Naive thymus-derived CD4-positive, alpha-beta T cell (primary cell): Measurements from ENCODE around the gene DCT. TPM values are rescaled to one million over a fixed set of nuclear protein-coding genes. Genes with fewer than 3 reads are reported as not detected.
A peak's percentile ranks its signal among the peaks of the same experiment; 100 is the strongest.

Experiments used
- ATAC-seq: fragments of 150-1000 bp; cut with Tn5 transposase; 2 replicates; pipeline ENCODE4 v1.10.0; 2021; ENCODE audit warnings: mild to moderate bottlenecking, moderate library complexity
- CTCF ChIA-PET: fragments of 350-600 bp; sonication (Branson Sonifier 250); formaldehyde crosslinking; loops from one replicate; lab custom pipeline; 2021; ENCODE audit warnings: antibody characterized with exemption; lab: Charles Lee
- POLR2A ChIA-PET: fragments of 350-600 bp; sonication (Branson Sonifier 250); formaldehyde crosslinking; loops from one replicate; lab custom pipeline; 2021; ENCODE audit warnings: antibody characterized with exemption, inconsistent platforms; lab: Charles Lee
- DNase-seq, 9 donors: peaks; one replicate each; pipeline versions ENCODE4 v3.0.0 to v3.0.0-alpha.2; 2020 to 2022; ENCODE audit warnings: mixed read lengths in 1 of 9
- H3K27ac ChIP-seq: one replicate; pipeline ENCODE4 v1.7.0; 2013; ENCODE audit warnings: mild to moderate bottlenecking, low read depth, low read length, moderate library complexity
- H3K27me3 ChIP-seq, 2 donors: one replicate each; pipeline ENCODE4 v1.7.0; 2013; ENCODE audit warnings: low read length in 2 of 2, mild to moderate bottlenecking in 2 of 2, moderate library complexity in 2 of 2; ENCODE audit not compliant: control insufficient read depth in 2 of 2, insufficient read depth in 2 of 2
- H3K36me3 ChIP-seq, 3 experiments: 1 replicate in 2 of 3; 2 replicates in 1 of 3; pipeline ENCODE4 v1.7.0; 2013; ENCODE audit warnings: low read length in 3 of 3, mild to moderate bottlenecking in 3 of 3, moderate library complexity in 1 of 3; ENCODE audit not compliant: insufficient read depth in 3 of 3, control insufficient read depth in 2 of 3
- H3K4me1 ChIP-seq, 2 donors: one replicate each; pipeline ENCODE4 v1.7.0; 2013; ENCODE audit warnings: low read length in 2 of 2, mild to moderate bottlenecking in 2 of 2, moderate library complexity in 1 of 2; ENCODE audit not compliant: control insufficient read depth in 2 of 2, insufficient read depth in 2 of 2
- H3K4me3 ChIP-seq: 2 replicates; pipeline ENCODE4 v1.7.0; 2013; ENCODE audit warnings: mild to moderate bottlenecking, low read length
- H3K9me3 ChIP-seq, 3 experiments: 1 replicate in 2 of 3; 2 replicates in 1 of 3; pipeline ENCODE4 v1.7.0; 2013; ENCODE audit warnings: low read length in 3 of 3; ENCODE audit not compliant: control insufficient read depth in 2 of 3
- H3K27ac Mint-ChIP-seq, 9 donors: one replicate each; pipeline ENCODE4 v1.8.0; 2020 to 2022; ENCODE audit warnings: mixed read lengths in 9 of 9, mild to moderate bottlenecking in 8 of 9, moderate library complexity in 5 of 9, inconsistent platforms in 2 of 9
- H3K27me3 Mint-ChIP-seq, 5 donors: one replicate each; pipeline ENCODE4 v1.8.0; 2021 to 2022; ENCODE audit warnings: mixed read lengths in 5 of 5, mild to moderate bottlenecking in 1 of 5
- H3K36me3 Mint-ChIP-seq, 5 donors: one replicate each; pipeline ENCODE4 v1.8.0; 2020 to 2022; ENCODE audit warnings: mixed read lengths in 5 of 5, mild to moderate bottlenecking in 3 of 5, inconsistent platforms in 1 of 5
- H3K4me1 Mint-ChIP-seq, 7 donors: one replicate each; pipeline ENCODE4 v1.8.0; 2020 to 2022; ENCODE audit warnings: mixed read lengths in 7 of 7, mild to moderate bottlenecking in 3 of 7, inconsistent platforms in 1 of 7
- H3K4me3 Mint-ChIP-seq, 10 donors: one replicate each; pipeline ENCODE4 v1.8.0; 2020 to 2022; ENCODE audit warnings: mild to moderate bottlenecking in 10 of 10, mixed read lengths in 10 of 10, moderate library complexity in 6 of 10, inconsistent platforms in 2 of 10
- H3K9me3 Mint-ChIP-seq, 11 donors: one replicate each; pipeline ENCODE4 v1.8.0; 2020 to 2022; ENCODE audit warnings: mixed read lengths in 11 of 11, mild to moderate bottlenecking in 4 of 11, inconsistent platforms in 1 of 11, moderate library complexity in 1 of 11
- intact Hi-C, 2 donors: fragments of 100-400 bp; cut with micrococcal nuclease; formaldehyde crosslinking; loops; one replicate each; pipeline ENCODE4 v1.15.1; 2023
- polyA plus RNA-seq, 2 donors: library from polyadenylated mRNA; unstranded; fragments of 300-500 nt; fragmentation: Illumina TruSeq; gene quantifications; one replicate each; pipeline ENCODE4 v1.2.3, GENCODE V29; 2021
- total RNA-seq, 6 experiments: library from RNA in 5 of 6; stranded (reverse) in 5 of 6; gene quantifications; 1 replicate in 5 of 6; 2 replicates in 1 of 6; pipeline ENCODE4 v1.2.3 and lab custom pipeline; 2021 to 2026

Gene DCT
- total and polyA plus RNA-seq, 7 experiments from 2014 or later = 0.19 to 1.9 (median 0.68) TPM; not detected in 1

DNA sequence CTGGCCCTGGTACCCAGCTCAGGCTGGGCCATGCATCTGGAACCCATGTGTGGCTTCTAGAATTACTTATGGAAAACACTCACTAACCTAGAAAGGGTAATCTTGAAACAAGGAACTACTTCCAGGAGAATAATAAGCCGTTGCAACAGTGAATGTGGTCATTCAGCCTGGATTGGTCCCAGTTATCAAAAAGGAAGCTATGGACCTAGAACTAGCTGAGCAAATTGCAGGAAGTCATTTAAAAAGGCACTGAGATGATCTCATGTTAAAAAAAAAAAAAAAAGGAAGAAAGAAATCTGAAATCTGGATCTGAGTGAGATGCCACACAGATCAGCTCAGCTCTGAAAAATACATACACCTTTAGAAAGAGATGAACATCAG is 59.6 kb downstream of the DCT start:
- Mint-ChIP-seq H3K36me3 (peaks cover 8 to 21% (median 12%) of the 10 kb centered on the region in 5 donors), H3K9me3 (peaks cover 7 to 53% (median 22%) of the 10 kb centered on the region in 11 donors), H3K27me3 (peaks cover 0 to 14% (median 2%) of the 10 kb centered on the region in 5 donors), H3K4me1 (peaks cover 9 to 29% (median 27%) of the 10 kb centered on the region in 7 donors), H3K27ac (peak overlapping the region in 4 of 9 donors; percentile 5 to 91 (median 48)), H3K4me3 (peak overlapping the region in 3 of 10 donors; percentile 3 to 73 (median 10))
- Histone ChIP-seq H3K27me3 (no peaks in the 10 kb centered on the region), H3K36me3 (no peaks in the 10 kb centered on the region), H3K4me1 (peaks cover 0 to 15% of the 10 kb centered on the region in 2 donors), H3K27ac (no peak overlapping the region), H3K9me3 (peaks cover 0 to 4% (median 0%) of the 10 kb centered on the region in 3 experiments), H3K4me3 (no peak overlapping the region)
- ATAC-seq (no peak), DNase-seq (no peak)
- POLR2A ChIA-PET = interaction anchor here (0.6 kb wide), 1 partner anchor 96 kb away, joined by 3 read pairs; no protein-coding TSS in a partner anchor
- intact Hi-C loops = loop anchor here in 1 of 2 donors (5.0 kb wide), 1 partner anchor 93 kb away; no protein-coding TSS in a partner anchor
- CTCF ChIA-PET = interaction anchor here (0.6 kb wide), 1 partner anchor 190 kb away, joined by 3 read pairs; no protein-coding TSS in a partner anchor

DNA sequence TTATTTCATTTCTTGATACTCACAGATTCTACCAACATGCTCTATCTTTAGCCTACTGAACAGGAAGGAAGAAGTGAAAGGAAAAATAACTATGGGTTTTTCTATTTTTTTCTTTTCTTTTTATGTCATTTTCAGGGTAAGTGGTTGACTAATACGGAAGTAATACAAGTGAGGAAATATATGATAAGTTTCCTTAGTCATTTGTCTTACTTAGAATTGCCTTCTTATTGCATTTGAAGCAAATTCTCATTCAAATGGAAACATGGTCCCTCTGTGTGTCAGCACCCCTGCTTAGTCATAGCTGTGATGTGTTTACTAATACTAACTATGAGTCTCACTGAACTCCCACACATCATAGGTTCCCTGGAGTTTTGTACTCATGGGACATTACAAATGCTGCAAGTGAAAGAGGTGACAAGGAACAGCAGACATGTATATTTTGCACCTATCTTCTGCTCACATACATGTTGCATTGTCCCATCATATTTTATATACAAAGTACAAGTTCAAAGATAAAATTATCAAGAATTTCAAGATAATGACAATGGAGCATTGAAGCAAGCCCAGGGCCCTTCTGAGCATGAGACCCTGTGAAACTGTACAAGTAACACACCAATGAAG is 60.1 kb downstream of the DCT start:
- CTCF ChIA-PET = no interaction called here
- DNase-seq = peak in 7 of 9 donors; percentile 10 to 55 (median 43)
- POLR2A ChIA-PET = interaction anchor here (0.6 kb wide), 1 partner anchor 95 kb away, joined by 3 read pairs; no protein-coding TSS in a partner anchor

DNA sequence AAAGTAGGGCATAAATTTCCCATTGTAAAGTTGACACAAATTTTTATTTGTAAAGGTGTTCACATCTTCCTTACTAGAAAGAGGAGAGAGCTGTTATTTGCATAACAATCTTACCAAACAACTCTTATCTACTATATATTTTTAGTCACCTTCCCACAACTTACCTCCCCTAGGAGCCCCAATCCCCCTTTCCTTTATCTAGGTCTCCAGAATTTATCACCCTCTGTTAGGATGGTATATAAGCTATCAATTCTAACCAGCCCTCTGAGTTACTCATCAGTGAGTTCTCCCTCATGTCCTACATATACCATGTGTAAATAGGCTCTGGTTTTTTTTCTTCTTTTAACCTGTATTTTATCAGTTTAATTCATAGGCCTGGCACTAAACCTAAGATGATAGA is 62.2 kb downstream of the DCT start:
- Mint-ChIP-seq H3K27ac (no peak overlapping the region), H3K27me3 (peaks cover 0 to 12% (median 4%) of the 10 kb centered on the region in 5 donors), H3K9me3 (peaks cover 7 to 53% (median 22%) of the 10 kb centered on the region in 11 donors), H3K4me3 (no peak overlapping the region), H3K36me3 (peaks cover 8 to 21% (median 12%) of the 10 kb centered on the region in 5 donors), H3K4me1 (peaks cover 9 to 29% (median 27%) of the 10 kb centered on the region in 7 donors)
- DNase-seq (no peak), ATAC-seq (no peak)
- H3K27me3 ChIP-seq = no peaks in the 10 kb centered on the region
- H3K4me3 ChIP-seq = no peak overlapping the region
- peaks cover 0 to 4% (median 0%) of the 10 kb centered on the region in 3 experiments for H3K9me3 ChIP-seq
- no peak overlapping the region for H3K27ac ChIP-seq
- CTCF ChIA-PET = no interaction called here
- POLR2A ChIA-PET = no interaction called here
- intact Hi-C loops = loop anchor here in 1 of 2 donors (5.0 kb wide), 1 partner anchor 90 kb away; no protein-coding TSS in a partner anchor
- H3K36me3 ChIP-seq = no peaks in the 10 kb centered on the region
- H3K4me1 ChIP-seq = peaks cover 0 to 15% of the 10 kb centered on the region in 2 donors

More for the DNA sequence above, 60.1 kb downstream of the DCT start:
- H3K4me3 ChIP-seq = no peak overlapping the region
- H3K4me1 Mint-ChIP-seq = peaks cover 9 to 29% (median 27%) of the 10 kb centered on the region in 7 donors
- H3K27me3 ChIP-seq = no peaks in the 10 kb centered on the region
- no peaks in the 10 kb centered on the region for H3K36me3 ChIP-seq
- H3K4me1 ChIP-seq = peaks cover 0 to 15% of the 10 kb centered on the region in 2 donors
- peak; percentile 61 for ATAC-seq
- H3K27ac ChIP-seq = no peak overlapping the region
- H3K27me3 Mint-ChIP-seq = peaks cover 0 to 11% (median 0%) of the 10 kb centered on the region in 5 donors
- peaks cover 0 to 4% (median 0%) of the 10 kb centered on the region in 3 experiments for H3K9me3 ChIP-seq
- intact Hi-C loops = loop anchor here in 1 of 2 donors (5.0 kb wide), 1 partner anchor 92 kb away; no protein-coding TSS in a partner anchor
- H3K4me3 Mint-ChIP-seq = peak overlapping the region; percentile 29 to 83 (median 68)
- H3K27ac Mint-ChIP-seq = peak overlapping the region; percentile 6 to 94 (median 83)
- H3K9me3 Mint-ChIP-seq = peaks cover 7 to 53% (median 22%) of the 10 kb centered on the region in 11 donors
- peaks cover 8 to 21% (median 12%) of the 10 kb centered on the region in 5 donors for H3K36me3 Mint-ChIP-seq

DNA sequence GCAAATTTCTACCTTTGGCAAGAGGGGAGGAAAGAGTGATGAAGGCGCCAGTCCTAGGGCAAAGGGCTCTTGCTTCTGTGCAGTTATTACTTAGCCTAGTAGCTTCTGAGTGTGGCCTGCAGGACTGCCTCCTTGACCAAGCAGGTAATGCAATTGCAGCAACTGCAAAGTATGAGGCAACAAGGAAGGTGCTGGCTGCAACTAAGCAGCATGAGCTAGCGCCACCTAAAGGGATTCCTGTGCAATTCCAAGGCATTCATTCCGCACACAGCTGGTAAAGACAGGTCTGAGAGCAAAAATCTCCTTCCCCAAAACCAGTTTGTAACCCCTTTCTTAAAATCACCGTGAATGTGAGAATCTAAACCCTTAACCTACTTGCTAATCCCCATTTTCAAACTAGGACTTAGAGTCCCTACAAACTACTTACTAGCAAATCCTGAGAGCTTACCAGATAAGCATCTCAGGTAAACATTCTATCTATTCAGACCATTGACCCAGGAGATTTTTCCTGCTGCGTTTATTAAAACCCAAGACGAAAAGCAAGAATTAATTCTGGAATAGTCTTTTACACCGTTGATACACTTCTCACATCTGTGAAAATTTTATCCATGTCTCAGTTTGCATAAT is 62.9 kb downstream of the DCT start:
- Histone ChIP-seq H3K36me3 (no peaks in the 10 kb centered on the region), H3K27me3 (no peaks in the 10 kb centered on the region), H3K9me3 (peaks cover 0 to 4% (median 0%) of the 10 kb centered on the region in 3 experiments), H3K4me3 (no peak overlapping the region), H3K4me1 (peaks cover 0 to 15% of the 10 kb centered on the region in 2 donors), H3K27ac (no peak overlapping the region)
- Mint-ChIP-seq H3K9me3 (peaks cover 5 to 49% (median 22%) of the 10 kb centered on the region in 11 donors), H3K27me3 (peaks cover 0 to 15% (median 5%) of the 10 kb centered on the region in 5 donors), H3K36me3 (peaks cover 8 to 19% (median 12%) of the 10 kb centered on the region in 5 donors), H3K27ac (no peak overlapping the region), H3K4me1 (peaks cover 9 to 29% (median 27%) of the 10 kb centered on the region in 7 donors), H3K4me3 (no peak overlapping the region)
- intact Hi-C loops = loop anchor here in 1 of 2 donors (5.0 kb wide), 1 partner anchor 89 kb away; no protein-coding TSS in a partner anchor
- ChIA-PET POLR2A (interaction anchor here (1.3 kb wide), 1 partner anchor 133 kb away, joined by 3 read pairs; no protein-coding TSS in a partner anchor), CTCF (no interaction called here)
- DNase-seq (no peak), ATAC-seq (no peak)

DNA sequence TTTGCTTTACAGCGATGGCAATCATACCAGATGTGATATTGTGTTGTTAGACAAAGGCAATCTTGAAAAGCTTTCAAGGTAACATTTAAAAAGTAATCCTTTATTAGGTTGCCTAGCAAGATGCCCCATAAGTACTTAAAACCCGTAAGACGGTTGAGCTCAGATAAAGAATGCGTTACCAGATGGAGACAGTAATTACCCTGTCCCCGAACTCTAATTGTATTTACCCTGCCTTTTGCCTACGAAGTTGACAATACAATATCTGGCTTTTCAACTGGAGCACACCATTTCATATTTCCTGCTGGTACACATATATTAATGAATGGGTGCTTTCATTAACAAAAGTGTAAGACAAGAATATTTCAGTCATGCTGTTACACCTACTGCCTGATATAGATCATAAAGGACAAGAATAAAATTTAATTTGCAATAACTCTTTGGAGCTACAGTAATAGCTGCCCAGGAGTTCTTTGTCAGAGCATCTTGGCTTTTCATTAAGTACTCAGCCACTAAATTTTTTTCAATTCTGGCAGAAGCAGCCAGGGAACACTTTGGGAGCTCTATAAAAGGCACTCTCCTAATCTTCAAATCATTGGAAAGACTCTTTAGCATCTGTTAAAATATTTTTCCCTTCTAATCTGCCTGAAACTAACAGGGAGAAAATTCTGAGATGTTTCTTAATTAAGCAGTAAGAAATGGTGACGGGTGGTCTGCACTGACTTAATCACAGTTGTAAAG is 63.8 kb downstream of the DCT start:
- H3K4me1 Mint-ChIP-seq = peaks cover 9 to 29% (median 27%) of the 10 kb centered on the region in 7 donors
- no peak for ATAC-seq
- DNase-seq = no peak
- peaks cover 4 to 41% (median 18%) of the 10 kb centered on the region in 11 donors for H3K9me3 Mint-ChIP-seq
- Histone ChIP-seq H3K27me3 (no peaks in the 10 kb centered on the region), H3K4me3 (no peak overlapping the region), H3K27ac (no peak overlapping the region), H3K4me1 (peaks cover 0 to 15% of the 10 kb centered on the region in 2 donors), H3K9me3 (peaks cover 0 to 4% (median 0%) of the 10 kb centered on the region in 3 experiments), H3K36me3 (no peaks in the 10 kb centered on the region)
- no peak overlapping the region for H3K4me3 Mint-ChIP-seq
- intact Hi-C loops = loop anchor here in 1 of 2 donors (5.0 kb wide), 1 partner anchor 88 kb away; no protein-coding TSS in a partner anchor
- no peak overlapping the region for H3K27ac Mint-ChIP-seq
- CTCF ChIA-PET = interaction anchor here (0.9 kb wide), 1 partner anchor 202 kb away, joined by 3 read pairs; no protein-coding TSS in a partner anchor
- H3K27me3 Mint-ChIP-seq = peaks cover 0 to 16% (median 5%) of the 10 kb centered on the region in 5 donors
- POLR2A ChIA-PET = interaction anchor here (1.3 kb wide), 1 partner anchor 134 kb away, joined by 3 read pairs; no protein-coding TSS in a partner anchor
- H3K36me3 Mint-ChIP-seq = peaks cover 6 to 19% (median 12%) of the 10 kb centered on the region in 5 donors
